Keratinocyte (primary cell): ENCODE results near the gene ITGA11. TPM values are rescaled to one million over a fixed set of nuclear protein-coding genes. Genes with fewer than 3 reads are reported as not detected.

Experiments used
- DNase-seq: peaks from one replicate; pipeline ENCODE4 v3.0.0-alpha.2; 2011; ENCODE audit warnings: low read depth, missing footprints, low spot score
- FAIRE-seq: peaks from 2 replicates; lab custom pipeline; 2011; peaks lifted over from hg19 to GRCh38; lab: Jason Lieb, UNC
- H2AFZ ChIP-seq: 2 replicates; pipeline ENCODE4 v1.6.0; 2012; ENCODE audit warnings: low read length, control low read depth, inconsistent platforms; ENCODE audit not compliant: control insufficient read depth
- H3K27ac ChIP-seq: 2 replicates; pipeline ENCODE4 v1.5.1; 2011; ENCODE audit warnings: low read length; ENCODE audit not compliant: control insufficient read depth, insufficient read depth
- H3K27me3 ChIP-seq: 3 replicates; pipeline ENCODE4 v1.6.0; 2011; ENCODE audit warnings: low read length; ENCODE audit not compliant: control insufficient read depth, insufficient read depth; ENCODE audit errors: extremely low read depth
- H3K36me3 ChIP-seq, 2 experiments: 2 replicates in 1 of 2; 3 replicates in 1 of 2; pipeline ENCODE4 v1.5.1; 2011; ENCODE audit warnings: low read length in 2 of 2, mild to moderate bottlenecking in 1 of 2; ENCODE audit not compliant: control insufficient read depth in 2 of 2, insufficient read depth in 2 of 2; ENCODE audit errors: extremely low read depth in 1 of 2
- H3K4me1 ChIP-seq: 3 replicates; pipeline ENCODE4 v1.5.1; 2011; ENCODE audit warnings: low read length; ENCODE audit not compliant: control insufficient read depth, insufficient read depth; ENCODE audit errors: extremely low read depth
- H3K4me2 ChIP-seq: 3 replicates; pipeline ENCODE4 v1.6.0; 2011; ENCODE audit warnings: low read depth, low read length; ENCODE audit not compliant: control insufficient read depth, insufficient read depth; ENCODE audit errors: extremely low read depth
- H3K4me3 ChIP-seq, 3 experiments: fragments of 200-600 bp in 1 of 3; sonication (generic) in 1 of 3; 2 replicates in 2 of 3; 3 replicates in 1 of 3; pipeline ENCODE4 v1.5.1; 2011 to 2016; ENCODE audit warnings: low read length in 3 of 3, mild to moderate bottlenecking in 3 of 3, control low read depth in 2 of 3, inconsistent platforms in 1 of 3, low read depth in 1 of 3, mixed read lengths in 1 of 3, mixed run types in 1 of 3, moderate library complexity in 1 of 3; ENCODE audit not compliant: control insufficient read depth in 2 of 3, insufficient read depth in 2 of 3; ENCODE audit errors: extremely low read depth in 1 of 3
- H3K79me2 ChIP-seq: 2 replicates; pipeline ENCODE4 v1.6.0; 2012; ENCODE audit warnings: low read length; ENCODE audit not compliant: control insufficient read depth, insufficient read depth
- H3K9ac ChIP-seq: 3 replicates; pipeline ENCODE4 v1.6.0; 2011; ENCODE audit warnings: low read length; ENCODE audit not compliant: control insufficient read depth, insufficient read depth; ENCODE audit errors: extremely low read depth
- H3K9me1 ChIP-seq: 3 replicates; pipeline ENCODE4 v1.6.0; 2011; ENCODE audit warnings: low read length; ENCODE audit not compliant: control insufficient read depth, insufficient read depth; ENCODE audit errors: extremely low read depth
- H3K9me3 ChIP-seq: 2 replicates; pipeline ENCODE4 v1.5.1; 2012; ENCODE audit warnings: low read depth, low read length; ENCODE audit not compliant: control insufficient read depth
- H4K20me1 ChIP-seq: 3 replicates; pipeline ENCODE4 v1.6.0; 2011; ENCODE audit warnings: low read length; ENCODE audit not compliant: control insufficient read depth, insufficient read depth; ENCODE audit errors: extremely low read depth
- EZH2 ChIP-seq: IDR thresholded peaks from one replicate; pipeline ENCODE4 v1.6.1; 2012; ENCODE audit warnings: inconsistent platforms, mild to moderate bottlenecking, low read length, moderate library complexity
- dilution Hi-C: fragments of 300-500 bp; cut with MboI; formaldehyde crosslinking; loops from one replicate; pipeline ENCODE4 v1.7.0; 2020; ENCODE audit warnings: low sequenced_read_pairs; ENCODE audit not compliant: extremely low pct_ligation_motif_present
- polyA plus RNA-seq, 5 experiments: library from polyadenylated mRNA; depleted of rRNA in 3 of 5; stranded (reverse) in 3 of 5; stranded (forward) in 1 of 5; unstranded in 1 of 5; fragments of >200 nt; gene quantifications; 1 replicate in 1 of 5; 2 replicates in 3 of 5; 3 replicates in 1 of 5; pipeline versions ENCODE4 v1.2.1 to v1.2.3, GENCODE V29; 2011 to 2012; ENCODE audit warnings: missing spikeins in 2 of 5, low read depth in 1 of 5, low replicate concordance in 1 of 5
- TF ChIP-seq, protein P1 (sequence below), 3 experiments: IDR thresholded peaks in 1 of 3; conservative IDR thresholded peaks in 1 of 3; optimal IDR thresholded peaks in 1 of 3; 2 replicates in 2 of 3; 3 replicates in 1 of 3; pipeline versions ENCODE3 to v1.5.1; 2011; ENCODE audit warnings: low read length in 3 of 3, mild to moderate bottlenecking in 3 of 3, moderate library complexity in 2 of 3, control low read depth in 1 of 3, inconsistent platforms in 1 of 3; ENCODE audit not compliant: insufficient read depth in 2 of 3; ENCODE audit errors: extremely low read depth in 1 of 3

Gene ITGA11
- polyA plus RNA-seq, 1 donor (not counting 4 experiments of a cell fraction or from before 2014, with no cell fraction given), result not detected

DNA sequence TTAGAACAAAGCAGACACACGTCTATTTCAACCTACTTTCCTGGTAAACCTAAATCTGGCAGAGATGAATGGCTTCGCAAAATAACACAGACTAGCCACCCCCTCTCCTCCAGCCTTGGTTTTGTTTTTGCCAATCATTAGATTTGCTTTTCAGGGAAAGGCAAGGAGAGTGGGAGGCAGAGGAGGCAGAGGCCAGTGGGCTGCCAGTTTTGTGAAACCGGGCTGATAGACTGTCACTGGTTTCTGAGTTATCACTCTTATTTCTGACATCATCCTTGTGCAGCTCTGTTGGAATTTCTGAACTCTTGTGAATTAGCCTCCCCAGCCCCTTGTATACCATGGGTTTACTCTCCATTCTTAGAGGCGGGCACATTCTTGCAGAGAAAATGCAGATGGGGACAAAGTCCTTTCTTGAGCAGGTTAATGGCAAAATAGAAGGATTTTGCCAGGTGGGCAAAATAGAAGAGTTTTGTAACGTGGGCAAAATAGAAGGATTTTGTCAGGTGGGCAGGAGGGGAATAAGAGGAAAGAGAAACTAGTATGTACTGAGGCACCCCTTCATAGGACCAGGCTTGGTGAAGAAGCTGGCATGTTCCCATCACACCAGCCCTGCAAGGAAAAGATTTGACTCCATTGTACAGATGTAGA, 157.6 kb downstream of the ITGA11 start:
- FAIRE-seq (no peak), DNase-seq (no peak)
- TF ChIP-seq, protein P1, sequence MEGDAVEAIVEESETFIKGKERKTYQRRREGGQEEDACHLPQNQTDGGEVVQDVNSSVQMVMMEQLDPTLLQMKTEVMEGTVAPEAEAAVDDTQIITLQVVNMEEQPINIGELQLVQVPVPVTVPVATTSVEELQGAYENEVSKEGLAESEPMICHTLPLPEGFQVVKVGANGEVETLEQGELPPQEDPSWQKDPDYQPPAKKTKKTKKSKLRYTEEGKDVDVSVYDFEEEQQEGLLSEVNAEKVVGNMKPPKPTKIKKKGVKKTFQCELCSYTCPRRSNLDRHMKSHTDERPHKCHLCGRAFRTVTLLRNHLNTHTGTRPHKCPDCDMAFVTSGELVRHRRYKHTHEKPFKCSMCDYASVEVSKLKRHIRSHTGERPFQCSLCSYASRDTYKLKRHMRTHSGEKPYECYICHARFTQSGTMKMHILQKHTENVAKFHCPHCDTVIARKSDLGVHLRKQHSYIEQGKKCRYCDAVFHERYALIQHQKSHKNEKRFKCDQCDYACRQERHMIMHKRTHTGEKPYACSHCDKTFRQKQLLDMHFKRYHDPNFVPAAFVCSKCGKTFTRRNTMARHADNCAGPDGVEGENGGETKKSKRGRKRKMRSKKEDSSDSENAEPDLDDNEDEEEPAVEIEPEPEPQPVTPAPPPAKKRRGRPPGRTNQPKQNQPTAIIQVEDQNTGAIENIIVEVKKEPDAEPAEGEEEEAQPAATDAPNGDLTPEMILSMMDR (optimal IDR thresholded peaks at IDR 0.05 in 1 of 3, IDR thresholded peaks at IDR 0.05 in 1 of 3, conservative IDR thresholded peaks at IDR 0.05 in 1 of 3; ENCODE audit: extremely low read depth in 1 of 3, insufficient read depth in 2 of 3, low read length in 3 of 3), result no peak
- no peak for TF ChIP-seq EZH2
- Histone ChIP-seq H3K27me3 (no peaks in the 10 kb centered on the region), H3K4me2 (no peak overlapping the region), H3K9me3 (no peaks in the 10 kb centered on the region), H3K4me1 (peaks cover 43% of the 10 kb centered on the region), H3K27ac (no peak overlapping the region), H3K4me3 (no peak overlapping the region), H3K9me1 (no peaks in the 10 kb centered on the region), H2AFZ (no peak overlapping the region), H3K9ac (no peak overlapping the region), H3K36me3 (peaks cover 0 to 4% of the 10 kb centered on the region in 2 experiments), H3K79me2 (peaks cover 15% of the 10 kb centered on the region), H4K20me1 (no peaks in the 10 kb centered on the region)
- dilution Hi-C loops, result no loop called here

DNA sequence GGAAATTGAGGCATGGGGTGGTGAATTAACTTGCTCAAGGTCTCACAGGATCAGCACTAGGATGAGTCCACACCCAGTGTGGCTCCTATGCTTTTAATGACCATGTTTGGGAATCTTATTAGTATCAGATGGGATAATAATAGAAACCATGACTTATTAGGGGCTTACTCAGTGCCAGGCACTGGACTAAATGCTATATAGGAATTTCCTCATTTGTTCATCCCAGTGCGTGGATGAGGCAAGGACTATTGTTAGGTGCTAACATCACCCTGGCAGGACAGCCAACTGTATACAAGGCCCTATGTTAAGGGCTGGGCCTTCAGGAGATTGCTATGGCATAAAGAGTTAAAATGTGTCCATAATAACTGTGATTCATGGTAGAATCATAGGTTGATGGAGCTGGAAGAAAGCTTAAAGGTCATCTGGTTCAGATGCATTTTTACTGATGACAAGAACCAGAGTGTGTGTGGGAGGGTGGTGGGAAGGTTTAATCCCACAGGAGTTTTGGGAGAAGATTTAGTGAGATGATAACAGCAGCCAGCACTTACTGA, 159.2 kb downstream of the ITGA11 start:
- no peaks in the 10 kb centered on the region for H3K36me3 ChIP-seq
- peak overlapping the region; percentile 53 for H3K4me2 ChIP-seq
- no peaks in the 10 kb centered on the region for H3K27me3 ChIP-seq
- no peaks in the 10 kb centered on the region for H4K20me1 ChIP-seq
- peaks cover under 1% of the 10 kb centered on the region for H3K79me2 ChIP-seq
- H3K4me3 ChIP-seq, result peak overlapping the region in 1 of 3 experiments; percentile 16
- DNase-seq, result no peak
- H2AFZ ChIP-seq, result no peak overlapping the region
- dilution Hi-C loops, result no loop called here
- H3K9me3 ChIP-seq, result no peaks in the 10 kb centered on the region
- H3K9me1 ChIP-seq, result no peaks in the 10 kb centered on the region
- peak overlapping the region; percentile 71 for H3K9ac ChIP-seq
- peak overlapping the region; percentile 96 for H3K27ac ChIP-seq
- FAIRE-seq, result peak; percentile 80
- TF ChIP-seq EZH2, result no peak
- TF ChIP-seq, protein P1 (optimal IDR thresholded peaks at IDR 0.05 in 1 of 3, IDR thresholded peaks at IDR 0.05 in 1 of 3, conservative IDR thresholded peaks at IDR 0.05 in 1 of 3; ENCODE audit: extremely low read depth in 1 of 3, insufficient read depth in 2 of 3, low read length in 3 of 3), result no peak
- H3K4me1 ChIP-seq, result peaks cover 55% of the 10 kb centered on the region
